IPS DF 6.9 (cell line): ENCODE measurements around the gene PTGIR.

Source experiments
- DNase-seq: peaks from one replicate; pipeline ENCODE4 v3.0.0-alpha.2; 2013; ENCODE audit warnings: low read depth, low spot score
- H3K27ac ChIP-seq: one replicate; pipeline ENCODE4 v1.5.1; 2013; ENCODE audit warnings: low read length, control low read depth
- H3K27me3 ChIP-seq: 2 replicates; pipeline ENCODE4 v1.6.1; 2013; ENCODE audit warnings: mild to moderate bottlenecking, low read length; ENCODE audit not compliant: control insufficient read depth, insufficient read depth
- H3K36me3 ChIP-seq: 2 replicates; pipeline ENCODE4 v1.6.1; 2013; ENCODE audit warnings: low read length; ENCODE audit not compliant: control insufficient read depth, insufficient read depth
- H3K4me1 ChIP-seq: 2 replicates; pipeline ENCODE4 v1.6.1; 2013; ENCODE audit warnings: low read length; ENCODE audit not compliant: control insufficient read depth, insufficient read depth
- H3K4me3 ChIP-seq: 2 replicates; pipeline ENCODE4 v1.5.1; 2013; ENCODE audit warnings: mild to moderate bottlenecking, low read length
- H3K9me3 ChIP-seq: 2 replicates; pipeline ENCODE4 v1.6.1; 2013; ENCODE audit warnings: low read length, inconsistent platforms; ENCODE audit not compliant: control insufficient read depth, insufficient read depth
- WGBS: extraction: QIAGEN DNeasy Blood & Tissue Kit; methylation state at CpG from one replicate; pipeline ENCODE4 v1.1.7; 2013; ENCODE audit warnings: mixed read lengths, missing lambda C conversion rate; ENCODE audit not compliant: insufficient read length, insufficient coverage; 5-methylcytosine and 5-hydroxymethylcytosine counted together

Gene PTGIR

GRCh38 chr19:46625731-46626130 is 842 bp upstream of the PTGIR start:
- no CpG with 5 or more reads among the region's 12 CpGs for WGBS
- no peak overlapping the region for H3K27ac ChIP-seq
- no peaks in the 10 kb centered on the region for H3K9me3 ChIP-seq
- H3K4me1 ChIP-seq: peaks cover 2% of the 10 kb centered on the region
- no peaks in the 10 kb centered on the region for H3K36me3 ChIP-seq
- H3K4me3 ChIP-seq: no peak overlapping the region
- DNase-seq: no peak
- H3K27me3 ChIP-seq: no peaks in the 10 kb centered on the region

- no peak overlapping the region for H3K27ac ChIP-seq
- no peak overlapping the region for H3K4me3 ChIP-seq
- H3K4me1 ChIP-seq: no peaks in the 10 kb centered on the region
- H3K27me3 ChIP-seq: no peaks in the 10 kb centered on the region
- H3K36me3 ChIP-seq: no peaks in the 10 kb centered on the region
- no peaks in the 10 kb centered on the region for H3K9me3 ChIP-seq
- WGBS: no CpG with 5 or more reads among the region's 35 CpGs
- DNase-seq: no peak
Measured at GRCh38 chr19:46623915-46624502, 880 bp downstream of the PTGIR start.

GRCh38 chr19:46622118-46622446 is 2.8 kb downstream of the PTGIR start:
- no peaks in the 10 kb centered on the region for H3K4me1 ChIP-seq
- no peaks in the 10 kb centered on the region for H3K9me3 ChIP-seq
- no peak for DNase-seq
- no CpG with 5 or more reads among the region's 7 CpGs for WGBS
- no peak overlapping the region for H3K27ac ChIP-seq
- no peaks in the 10 kb centered on the region for H3K27me3 ChIP-seq
- no peaks in the 10 kb centered on the region for H3K36me3 ChIP-seq
- H3K4me3 ChIP-seq: no peak overlapping the region

GRCh38 chr19:46621191-46622117 is 3.4 kb downstream of the PTGIR start:
- H3K27ac ChIP-seq: no peak overlapping the region
- WGBS: no CpG with 5 or more reads among the region's 32 CpGs
- no peak overlapping the region for H3K4me3 ChIP-seq
- no peaks in the 10 kb centered on the region for H3K27me3 ChIP-seq
- no peaks in the 10 kb centered on the region for H3K4me1 ChIP-seq
- no peaks in the 10 kb centered on the region for H3K9me3 ChIP-seq
- no peaks in the 10 kb centered on the region for H3K36me3 ChIP-seq
- no peak for DNase-seq

GRCh38 chr19:46620716-46621115 is 4.2 kb downstream of the PTGIR start:
- Histone ChIP-seq H3K4me3 (no peak overlapping the region), H3K9me3 (no peaks in the 10 kb centered on the region), H3K36me3 (no peaks in the 10 kb centered on the region), H3K4me1 (no peaks in the 10 kb centered on the region), H3K27me3 (no peaks in the 10 kb centered on the region), H3K27ac (no peak overlapping the region)
- no peak for DNase-seq
- WGBS: no CpG with 5 or more reads among the region's 6 CpGs

- no CpG with 5 or more reads among the region's 3 CpGs for WGBS
- Histone ChIP-seq H3K36me3 (no peaks in the 10 kb centered on the region), H3K27ac (no peak overlapping the region), H3K4me3 (no peak overlapping the region), H3K4me1 (no peaks in the 10 kb centered on the region), H3K27me3 (no peaks in the 10 kb centered on the region), H3K9me3 (no peaks in the 10 kb centered on the region)
- DNase-seq: no peak
Measured at GRCh38 chr19:46620267-46620666, 4.6 kb downstream of the PTGIR start.

- H3K27me3 ChIP-seq: no peaks in the 10 kb centered on the region
- no CpG with 5 or more reads among the region's 9 CpGs for WGBS
- no peak overlapping the region for H3K27ac ChIP-seq
- no peaks in the 10 kb centered on the region for H3K36me3 ChIP-seq
- no peak for DNase-seq
- H3K4me1 ChIP-seq: no peaks in the 10 kb centered on the region
- no peaks in the 10 kb centered on the region for H3K9me3 ChIP-seq
- no peak overlapping the region for H3K4me3 ChIP-seq
Measured at GRCh38 chr19:46618670-46619231, 6.1 kb downstream of the PTGIR start.

GRCh38 chr19:46617601-46618000 is 7.3 kb downstream of the PTGIR start:
- H3K4me1 ChIP-seq: no peaks in the 10 kb centered on the region
- no peak for DNase-seq
- no CpG with 5 or more reads among the region's 6 CpGs for WGBS

GRCh38 chr19:46616631-46617322 is 8.1 kb downstream of the PTGIR start:
- H3K9me3 ChIP-seq: no peaks in the 10 kb centered on the region
- no CpG with 5 or more reads among the region's 17 CpGs for WGBS
- no peaks in the 10 kb centered on the region for H3K4me1 ChIP-seq
- DNase-seq: no peak
- no peak overlapping the region for H3K4me3 ChIP-seq
- no peaks in the 10 kb centered on the region for H3K27me3 ChIP-seq
- no peaks in the 10 kb centered on the region for H3K36me3 ChIP-seq
- H3K27ac ChIP-seq: no peak overlapping the region

More at GRCh38 chr19:46617601-46618000, 7.3 kb downstream of the PTGIR start:
- H3K36me3 ChIP-seq: no peaks in the 10 kb centered on the region
- H3K4me3 ChIP-seq: no peak overlapping the region
- no peak overlapping the region for H3K27ac ChIP-seq
- no peaks in the 10 kb centered on the region for H3K9me3 ChIP-seq
- H3K27me3 ChIP-seq: no peaks in the 10 kb centered on the region

GRCh38 chr19:46615966-46616365 is 8.9 kb downstream of the PTGIR start:
- Histone ChIP-seq H3K27ac (no peak overlapping the region), H3K4me3 (no peak overlapping the region), H3K36me3 (no peaks in the 10 kb centered on the region), H3K4me1 (no peaks in the 10 kb centered on the region), H3K9me3 (no peaks in the 10 kb centered on the region), H3K27me3 (no peaks in the 10 kb centered on the region)
- DNase-seq: no peak
- WGBS: no CpG with 5 or more reads among the region's 10 CpGs
